Pancreas (tissue), 10 donors: ENCODE results near the gene ZNF341. TPM values are rescaled to one million over a fixed set of nuclear protein-coding genes. Genes with fewer than 3 reads are reported as not detected.

Source experiments
- ATAC-seq, 4 donors: fragments of 200-7000 bp; cut with Tn5 transposase; one replicate each; pipeline versions ENCODE4 v1.8.0 to v1.9.1; 2020; ENCODE audit warnings: mild to moderate bottlenecking in 4 of 4, moderate library complexity in 4 of 4
- DNase-seq, 6 donors: peaks; one replicate each; pipeline ENCODE4 v3.0.0-alpha.2; 2020
- FAIRE-seq: peaks from 2 replicates; lab custom pipeline; 2012; peaks lifted over from hg19 to GRCh38; lab: Jason Lieb, UNC
- H3K27ac ChIP-seq, 4 donors: fragments of 200-600 bp; sonication (generic); 1 replicate in 3 of 4; 2 replicates in 1 of 4; pipeline versions ENCODE4 v1.5.0 to v1.8.0; 2020
- H3K27me3 ChIP-seq, 4 donors: fragments of 200-600 bp; one replicate each; pipeline ENCODE4 v1.8.0; 2021
- H3K36me3 ChIP-seq, 3 donors: fragments of 200-600 bp; sonication (generic) in 1 of 3; one replicate each; pipeline versions ENCODE4 v1.5.0 to v1.8.0; 2020 to 2021
- H3K4me1 ChIP-seq, 3 donors: fragments of 200-600 bp; one replicate each; pipeline ENCODE4 v1.8.0; 2021
- H3K4me3 ChIP-seq, 4 donors: fragments of 200-600 bp; sonication (generic) in 2 of 4; one replicate each; pipeline versions ENCODE4 v1.5.0 to v1.8.0; 2020 to 2021
- H3K9me3 ChIP-seq, 4 donors: fragments of 200-600 bp; one replicate each; pipeline ENCODE4 v1.8.0; 2021
- CTCF ChIP-seq, 4 donors: fragments of 200-600 bp; sonication (generic) in 3 of 4; IDR thresholded peaks; one replicate each; pipeline versions ENCODE4 v1.5.0 to v1.8.0; 2021; ENCODE audit warnings: antibody characterized with exemption in 4 of 4
- WGBS, 2 donors: extraction: QIAGEN DNeasy Blood & Tissue Kit; methylation state at CpG; one replicate each; pipeline ENCODE4 v1.1.7; 2013; 5-methylcytosine and 5-hydroxymethylcytosine counted together
- intact Hi-C, 3 donors: fragments of 100-400 bp; cut with DNase I; formaldehyde crosslinking; loops; one replicate each; pipeline versions ENCODE4 v1.11.1 to v1.14.2; 2022
- polyA plus RNA-seq, 2 donors: library from polyadenylated mRNA; stranded (reverse); fragments of 200-250 nt; gene quantifications; one replicate each; pipeline ENCODE4 v1.2.3, GENCODE V29; 2013
- total RNA-seq, 6 donors: library from RNA; stranded (reverse); fragmentation: NEBNext Ultra II Directional in 4 of 6; extraction: Animal tissue kit (Norgen Biotek cat#: 25700) in 4 of 6; gene quantifications; one replicate each; pipeline versions ENCODE4 v1.2.1 to v1.2.4, GENCODE V29; 2021 to 2023
- donor health status: healthy with polysubstance abuse.
- donor health status: DM: no; HTN: no; CAD: no; lungs with moderate emphysema.
- donor health status: DM: no; HTN: no; CAD: no.
- donor health status: control.
- donor health status: control.
- donor health status: Bipolar disorder and iron deficiency.
- donor health status: DM: yes; HTN: yes; CAD: no.
- donor health status: DM: no; HTN: no; CAD: no.
- donor health status: DM: no; HTN: no; CAD: no.
- donor health status: DM: yes; HTN: yes; CAD: no.

ZNF341 gene
- total and polyA plus RNA-seq, 8 donors, result 1.1 to 5.7 (median 1.6) TPM

DNA sequence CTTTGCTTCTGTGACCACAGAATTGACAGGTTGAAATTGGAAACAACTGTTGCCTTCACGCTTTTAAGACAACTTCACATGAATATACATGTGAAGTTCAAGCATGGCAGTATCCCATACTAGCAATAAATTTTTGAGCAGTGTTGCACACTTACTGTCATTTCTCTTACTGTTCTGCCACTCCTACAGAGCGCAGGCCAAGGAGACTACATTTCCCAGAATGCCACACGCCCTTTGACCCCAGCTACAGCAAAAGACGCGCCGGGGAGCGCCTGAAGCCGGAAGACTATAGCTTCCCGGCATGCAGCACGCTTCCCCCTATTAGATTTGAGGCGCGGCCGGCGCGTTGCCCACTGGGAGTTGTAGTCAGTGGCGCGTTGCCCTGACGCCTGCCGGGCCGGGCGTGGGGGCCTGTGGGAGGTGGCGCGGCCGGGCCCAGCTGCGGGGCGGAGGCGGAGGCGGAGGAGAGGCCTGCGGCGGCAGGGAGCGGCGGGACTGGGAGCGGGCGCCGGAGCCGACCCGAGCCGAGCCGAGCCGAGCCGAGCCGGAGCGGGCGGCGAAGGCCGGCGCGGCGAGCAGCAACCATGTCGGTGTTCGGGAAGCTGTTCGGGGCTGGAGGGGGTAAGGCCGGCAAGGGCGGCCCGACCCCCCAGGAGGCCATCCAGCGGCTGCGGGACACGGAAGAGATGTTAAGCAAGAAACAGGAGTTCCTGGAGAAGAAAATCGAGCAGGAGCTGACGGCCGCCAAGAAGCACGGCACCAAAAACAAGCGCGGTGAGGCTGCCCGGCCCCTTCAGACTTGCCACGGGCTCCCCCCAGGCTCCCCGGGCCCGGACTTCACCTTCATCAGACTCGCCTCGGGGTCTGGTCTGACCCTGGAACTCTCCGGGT lies 79.3 kb downstream of the ZNF341 start, which contains the start of gene CHMP4B:
TSS of gene CHMP4B (plus strand) at position 464 of the 891 bp plus-strand sequence. CDS start at position 585, 121 bp downstream.
- 0 to 1% methylated on average over 69 to 71 of the region's 71 CpGs for WGBS, 2 donors
- intact Hi-C loops, result loop anchor here in 1 of 3 donors (10.0 kb wide), 1 partner anchor 64 kb away; no protein-coding TSS in a partner anchor
- H3K4me1 ChIP-seq, result peaks cover 13 to 25% (median 23%) of the 10 kb centered on the region in 3 donors
- H3K27ac ChIP-seq, result peak within 1 kb of the TSS; percentile 90 to 97 (median 93)
- H3K9me3 ChIP-seq, result no peaks in the 10 kb centered on the region
- no peaks in the 10 kb centered on the region for H3K36me3 ChIP-seq
- DNase-seq (peak; percentile 99 to 100 (median 99)), FAIRE-seq (peak; percentile 60), ATAC-seq (peak; percentile 93 to 96 (median 94))
- H3K27me3 ChIP-seq, result no peaks in the 10 kb centered on the region
- no peak for TF ChIP-seq CTCF (IDR thresholded peaks at IDR 0.05)
- peak within 1 kb of the TSS; percentile 79 to 94 (median 89) for H3K4me3 ChIP-seq

GRCh38 chr20:33811776-33812151 lies 80.0 kb downstream of the ZNF341 start:
- Histone ChIP-seq H3K36me3 (no peaks in the 10 kb centered on the region), H3K9me3 (no peaks in the 10 kb centered on the region), H3K4me1 (peaks cover 13 to 25% (median 23%) of the 10 kb centered on the region in 3 donors), H3K27ac (peak overlapping the region; percentile 90 to 97 (median 93)), H3K27me3 (no peaks in the 10 kb centered on the region), H3K4me3 (peak overlapping the region; percentile 79 to 94 (median 89))
- intact Hi-C loops, result loop anchor here in 1 of 3 donors (10.0 kb wide), 1 partner anchor 63 kb away; no protein-coding TSS in a partner anchor
- FAIRE-seq (no peak), ATAC-seq (peak; percentile 21 to 29 (median 26)), DNase-seq (peak in 3 of 6 donors; percentile 31 to 62 (median 34))
- 0 to 1% methylated on average over 11 to 12 of the region's 12 CpGs for WGBS, 2 donors
- TF ChIP-seq CTCF (IDR thresholded peaks at IDR 0.05), result no peak

GRCh38 chr20:33812152-33812849 lies 80.5 kb downstream of the ZNF341 start:
- ATAC-seq (peak; percentile 12 to 62 (median 33)), FAIRE-seq (no peak), DNase-seq (peak in 3 of 6 donors; percentile 49 to 68 (median 54))
- no peak for TF ChIP-seq CTCF (IDR thresholded peaks at IDR 0.05)
- Histone ChIP-seq H3K36me3 (no peaks in the 10 kb centered on the region), H3K4me3 (peak overlapping the region; percentile 79 to 94 (median 89)), H3K27ac (peak overlapping the region; percentile 90 to 97 (median 93)), H3K4me1 (peaks cover 13 to 25% (median 23%) of the 10 kb centered on the region in 3 donors), H3K27me3 (no peaks in the 10 kb centered on the region), H3K9me3 (no peaks in the 10 kb centered on the region)
- WGBS, 2 donors, result 2 to 3% methylated on average over 14 of the region's 14 CpGs
- intact Hi-C loops, result loop anchor here in 1 of 3 donors (10.0 kb wide), 1 partner anchor 62 kb away; no protein-coding TSS in a partner anchor

- Histone ChIP-seq H3K9me3 (no peaks in the 10 kb centered on the region), H3K27ac (peak overlapping the region; percentile 90 to 97 (median 93)), H3K4me1 (peaks cover 13 to 25% (median 23%) of the 10 kb centered on the region in 3 donors), H3K36me3 (no peaks in the 10 kb centered on the region), H3K4me3 (peak overlapping the region in 3 of 4 donors; percentile 79 to 91 (median 87)), H3K27me3 (no peaks in the 10 kb centered on the region)
- FAIRE-seq (no peak), DNase-seq (peak in 2 of 6 donors; percentile 36 to 46), ATAC-seq (peak; percentile 34 to 53 (median 40))
- no peak for TF ChIP-seq CTCF (IDR thresholded peaks at IDR 0.05)
- 7 to 8% methylated on average over 10 of the region's 10 CpGs for WGBS, 2 donors
- intact Hi-C loops, result loop anchor here in 1 of 3 donors (10.0 kb wide), 1 partner anchor 62 kb away; no protein-coding TSS in a partner anchor
These were observed 81.2 kb downstream of the ZNF341 start for GRCh38 chr20:33812908-33813462.
